HepG2 (cell line): ENCODE measurements around the gene LRIT2.

ENCODE experiments used
- ETV6 ChIP-seq: sonication (generic); formaldehyde crosslinking; conservative IDR thresholded peaks from 2 replicates; pipeline ENCODE4 v1.4.0; 2020; ENCODE audit warnings: missing genetic modification reagents
- FOXA1 ChIP-seq, 2 experiments: fragments of 450-650 bp in 1 of 2; sonication (generic) in 1 of 2; formaldehyde crosslinking in 1 of 2; IDR thresholded peaks; 2 replicates each; pipeline versions ENCODE4 v1.4.0 to v1.6.1; 2016 to 2020; ENCODE audit warnings: missing genetic modification reagents in 1 of 2
- POLR2A ChIP-seq, 2 experiments: IDR thresholded peaks; 2 replicates each; pipeline ENCODE4 v1.6.1; 2011; ENCODE audit warnings: low read depth in 2 of 2, low read length in 2 of 2, mild to moderate bottlenecking in 1 of 2, moderate library complexity in 1 of 2; ENCODE audit not compliant: insufficient read depth in 1 of 2
- SSRP1 ChIP-seq: IDR thresholded peaks from 2 replicates; pipeline ENCODE4 v1.6.1; 2016; ENCODE audit warnings: control low read depth

DNA sequence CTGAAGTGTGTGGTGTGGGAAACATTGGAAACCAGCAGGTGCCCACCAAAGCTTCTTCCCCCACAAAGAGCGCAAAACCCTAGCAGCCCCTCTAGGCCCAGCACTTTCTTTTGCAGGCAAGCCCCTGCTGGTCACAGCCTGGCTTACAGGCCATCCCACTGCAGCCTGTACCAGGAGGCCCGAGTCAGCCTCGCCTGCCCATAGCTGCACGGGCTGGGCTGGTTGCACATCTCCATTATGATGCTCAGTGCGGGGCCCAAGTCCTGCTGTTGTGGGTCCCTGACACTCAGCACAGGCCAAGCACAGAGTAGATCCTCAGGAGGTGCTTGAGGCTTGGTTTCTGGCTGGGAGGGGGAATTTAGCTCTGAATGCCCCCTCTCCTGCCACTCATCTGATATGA, 23.0 kb downstream of the LRIT2 start:
- TF ChIP-seq ETV6 (CRISPR knock-in tag) = no peak
- no peak for TF ChIP-seq SSRP1 (CRISPR knock-in tag)
- no peak for TF ChIP-seq POLR2A (IDR thresholded peaks at IDR 0.05; ENCODE audit: insufficient read depth in 1 of 2, low read depth in 2 of 2, low read length in 2 of 2)
- no peak for TF ChIP-seq FOXA1 (IDR thresholded peaks at IDR 0.05)
- no peak for TF ChIP-seq FOXA1 (CRISPR knock-in tag; IDR thresholded peaks at IDR 0.05)
